SH-SY5Y (cell line): ENCODE results near the gene ALOX5.

Source experiments
- GATA2 ChIP-seq: IDR thresholded peaks from 2 replicates; pipeline ENCODE4 v1.6.1; 2011; ENCODE audit warnings: mild to moderate bottlenecking, low read depth, low read length
- GATA3 ChIP-seq: IDR thresholded peaks from 2 replicates; pipeline ENCODE4 v1.6.1; 2011; ENCODE audit warnings: low read depth, mild to moderate bottlenecking, low read length, moderate library complexity

GRCh38 chr10:45427262-45427969, 53.4 kb downstream of the ALOX5 start:
- TF ChIP-seq GATA2 (no peak), GATA3 (no peak)
